DOHH2 (cell line): ENCODE results near the gene CTSK.

Source experiments
- CTCF ChIP-seq: fragments of 200-600 bp; sonication (generic); IDR thresholded peaks from one replicate; pipeline ENCODE4 v1.5.1; 2014; ENCODE audit warnings: antibody characterized with exemption, mild to moderate bottlenecking, low read depth, low read length; ENCODE audit not compliant: poor library complexity, severe bottlenecking
- EZH2phosphoT487 ChIP-seq: fragments of 200-600 bp; sonication (generic); IDR thresholded peaks from 2 replicates; pipeline ENCODE4 v1.6.1; 2017; ENCODE audit warnings: borderline replicate concordance, mild to moderate bottlenecking, antibody characterized with exemption, low read length, moderate library complexity, mixed read lengths

GRCh38 chr1:150761801-150762200, 46.3 kb downstream of the CTSK start:
- no peak for TF ChIP-seq CTCF
- no peak for TF ChIP-seq EZH2phosphoT487
